Activated gamma-delta T cell treated with anti-CD3 and anti-CD28 coated beads, Interleukin-2, amount 50 U/mL, for 16 hours (primary cell): ENCODE data around the gene EYS.
"Not testable (repeated sequence)": the region's sequence is repeated elsewhere in the genome, so short reads cannot be mapped to it uniquely, and the experiment has no call there.

Experiments used
- DNase-seq: peaks from one replicate; pipeline ENCODE4 v3.0.0-alpha.2; 2020; ENCODE audit warnings: low read depth

Gene EYS

DNA sequence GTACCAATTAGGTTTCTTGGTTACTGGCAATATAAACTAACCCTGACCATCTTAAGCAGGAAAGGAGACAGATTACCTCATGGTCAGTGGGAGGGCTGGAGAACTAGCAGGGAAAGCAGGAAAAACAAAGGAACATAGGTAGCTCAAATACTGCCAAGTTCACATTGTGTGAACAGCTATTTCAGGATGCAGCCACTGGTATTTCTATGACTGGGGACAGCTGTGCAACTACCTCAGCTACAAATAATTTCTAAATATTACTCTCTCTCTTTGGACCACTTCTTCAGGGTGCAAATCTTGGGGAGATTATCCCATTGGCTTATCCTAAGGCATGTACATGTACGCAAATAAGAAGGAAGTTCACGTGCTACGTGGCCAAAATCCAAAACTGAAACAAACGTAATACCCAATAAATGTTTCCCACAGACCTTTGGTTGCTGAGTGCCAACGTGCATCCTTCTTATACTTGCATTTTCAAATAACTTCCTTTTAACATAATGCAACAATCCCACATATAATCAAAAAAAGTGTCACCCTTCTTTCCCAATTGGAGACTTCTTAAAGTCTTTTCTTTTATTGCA is 1890.5 kb downstream of the EYS start:
- DNase-seq, result no peak

- no peak for DNase-seq
Measured at GRCh38 chr6:63814459-63814858, 1892.6 kb downstream of the EYS start.

GRCh38 chr6:63813566-63814120 is 1893.4 kb downstream of the EYS start:
- no peak for DNase-seq

DNA sequence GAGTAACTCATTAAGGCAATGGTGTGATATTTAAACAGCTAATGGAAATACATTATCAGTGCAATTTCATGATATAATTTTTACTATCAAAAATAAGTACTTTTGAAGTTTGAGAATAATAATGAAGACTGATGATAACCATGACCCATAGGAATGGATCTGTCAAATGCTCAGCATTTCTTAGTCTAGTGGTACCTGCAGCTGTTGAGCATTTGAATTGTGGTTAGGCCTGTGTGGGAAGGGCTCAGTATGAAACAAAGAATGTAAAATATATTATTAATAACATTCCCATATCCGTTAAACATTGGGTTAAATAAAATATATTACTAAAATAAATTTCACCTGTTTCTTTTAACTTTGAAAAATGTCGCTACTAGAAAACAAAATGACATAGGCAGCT is 1898.5 kb downstream of the EYS start:
- DNase-seq, result no peak

GRCh38 chr6:63807056-63807455 is 1900.0 kb downstream of the EYS start:
- DNase-seq, result no peak

GRCh38 chr6:63806573-63806913 is 1900.5 kb downstream of the EYS start:
- no peak for DNase-seq

- DNase-seq, result no peak
Measured at GRCh38 chr6:63805808-63806572, 1901.0 kb downstream of the EYS start.

- no peak for DNase-seq
Measured at GRCh38 chr6:63805345-63805744, 1901.7 kb downstream of the EYS start.

GRCh38 chr6:63804381-63804956 is 1902.6 kb downstream of the EYS start:
- no peak for DNase-seq

DNA sequence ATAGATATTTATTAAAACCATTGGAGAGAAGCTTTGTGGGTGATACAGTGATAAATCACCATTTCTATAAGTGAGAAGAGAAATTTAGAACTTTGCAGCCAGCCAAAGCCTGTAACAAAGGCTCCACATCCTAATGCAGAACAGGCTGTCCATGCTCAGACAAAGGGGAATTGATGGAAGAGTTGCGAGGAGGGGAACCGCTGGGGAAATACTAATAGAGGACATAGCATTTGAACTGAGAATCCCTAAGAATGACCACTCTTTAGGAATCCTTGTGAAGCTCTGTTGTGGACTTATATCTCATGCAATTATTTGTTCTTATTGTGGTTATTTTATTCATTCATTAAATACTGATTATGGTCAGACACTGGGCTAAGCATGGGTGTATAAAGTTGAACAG is 1903.7 kb downstream of the EYS start:
- DNase-seq, result no peak

DNA sequence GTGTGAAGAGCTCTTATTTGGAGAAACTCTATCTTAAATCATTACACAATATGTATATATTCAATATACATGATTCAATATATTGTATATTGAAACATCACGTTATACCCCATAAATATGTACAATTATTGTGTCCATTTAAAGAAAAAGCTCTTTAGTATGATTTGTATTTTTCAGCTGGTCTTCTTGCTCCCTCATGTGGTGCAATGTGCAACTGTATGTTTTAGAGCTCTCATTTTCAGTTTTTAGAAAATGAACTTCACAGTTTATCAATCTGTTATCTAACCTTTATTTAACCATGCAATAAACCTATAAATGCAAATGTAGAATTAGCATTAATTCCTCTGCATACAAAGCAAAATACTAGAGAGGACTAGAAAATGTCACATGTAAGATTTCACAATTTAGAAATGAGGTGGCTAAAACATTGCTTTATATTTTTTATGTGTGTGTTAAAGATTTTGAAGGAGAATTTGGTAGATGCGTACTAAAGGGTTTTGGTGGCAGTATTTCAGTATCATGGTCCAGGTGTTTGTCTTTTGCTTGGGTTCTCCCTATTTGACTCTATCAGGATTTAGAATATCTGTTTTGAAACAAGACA is 1904.3 kb downstream of the EYS start:
- DNase-seq, result no peak

DNA sequence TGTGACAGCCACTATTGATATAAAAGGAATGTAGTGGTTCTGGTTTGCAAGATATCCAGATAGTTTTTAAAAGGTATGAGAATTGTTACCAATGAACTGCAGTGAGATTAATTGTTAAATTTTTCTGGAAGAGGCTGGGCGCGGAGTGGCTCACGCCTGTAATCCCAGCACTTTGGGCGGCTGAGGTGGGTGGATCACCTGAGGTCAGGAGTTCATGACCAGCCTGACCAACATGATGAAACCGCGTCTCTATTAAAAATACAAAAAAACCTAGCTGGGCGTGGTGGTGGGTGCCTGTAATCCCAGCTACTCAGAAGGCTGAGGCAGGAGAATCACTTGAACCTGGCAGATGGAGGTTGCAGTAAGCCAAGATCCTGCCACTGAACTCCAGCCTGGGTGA is 1906.6 kb downstream of the EYS start:
- not testable (repeated sequence) for DNase-seq

DNA sequence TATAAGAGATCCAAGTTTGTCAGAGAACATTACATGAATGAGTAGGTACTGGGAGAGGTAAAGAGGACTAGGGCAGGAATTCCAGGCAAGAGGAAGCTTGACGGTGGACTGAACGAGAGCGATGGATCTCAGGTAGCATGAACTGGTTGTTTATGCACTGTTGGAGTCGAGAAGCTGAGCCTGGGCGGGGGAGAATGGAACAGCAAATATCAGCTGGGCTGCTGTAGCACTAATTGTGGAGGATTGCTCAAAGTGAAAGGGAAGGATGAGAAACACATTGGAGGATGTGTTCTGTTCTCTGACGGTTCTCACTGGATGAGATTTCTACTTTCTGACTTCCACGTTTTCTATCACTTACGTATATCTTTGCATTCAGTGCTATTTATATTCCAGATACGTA is 1907.2 kb downstream of the EYS start:
- no peak for DNase-seq

- no peak for DNase-seq
Measured at GRCh38 chr6:63799313-63799712, 1907.7 kb downstream of the EYS start.

- DNase-seq, result no peak
Measured at GRCh38 chr6:63798378-63798777, 1908.6 kb downstream of the EYS start.

DNA sequence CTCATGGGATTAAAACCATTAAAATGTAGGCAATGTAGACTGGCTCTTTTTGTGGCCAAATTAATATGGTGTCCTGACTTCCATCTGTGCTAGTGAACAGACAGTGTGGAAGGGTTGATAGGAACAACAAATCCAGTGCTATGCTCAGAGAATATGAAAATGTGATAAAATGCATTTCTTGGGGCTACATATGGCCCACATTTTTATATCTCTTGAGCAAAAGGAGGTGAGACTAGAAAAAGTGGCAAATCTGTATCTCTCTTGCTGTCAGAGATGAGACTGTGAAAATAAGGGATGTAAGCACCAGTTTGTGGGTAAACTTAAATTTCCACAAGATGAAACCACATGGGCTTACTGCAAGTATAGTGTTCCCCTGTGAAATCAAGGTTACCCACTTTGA is 1909.3 kb downstream of the EYS start:
- DNase-seq, result no peak

DNA sequence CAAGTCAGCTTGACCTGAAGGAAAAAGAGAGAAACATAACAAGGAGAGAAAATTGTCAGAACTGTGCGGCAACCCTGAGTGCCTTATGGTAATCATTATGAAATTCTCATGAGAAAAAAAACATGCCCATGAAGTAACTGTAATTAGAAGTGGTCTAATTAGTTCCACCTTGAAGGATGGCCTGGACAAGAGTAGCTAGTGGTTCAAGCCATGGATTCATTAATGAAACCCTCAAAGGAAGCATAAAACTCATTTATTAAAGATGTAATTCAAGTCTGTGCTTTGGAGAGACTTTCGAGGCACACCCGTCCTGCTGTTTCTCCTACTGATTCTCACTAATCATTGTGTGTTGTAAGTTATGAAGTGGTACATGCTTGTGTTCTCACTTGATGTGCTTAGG is 1911.2 kb downstream of the EYS start:
- no peak for DNase-seq

- no peak for DNase-seq
Measured at GRCh38 chr6:63795006-63795405, 1912.0 kb downstream of the EYS start.

- no peak for DNase-seq
Measured at GRCh38 chr6:63793465-63794137, 1913.4 kb downstream of the EYS start.

DNA sequence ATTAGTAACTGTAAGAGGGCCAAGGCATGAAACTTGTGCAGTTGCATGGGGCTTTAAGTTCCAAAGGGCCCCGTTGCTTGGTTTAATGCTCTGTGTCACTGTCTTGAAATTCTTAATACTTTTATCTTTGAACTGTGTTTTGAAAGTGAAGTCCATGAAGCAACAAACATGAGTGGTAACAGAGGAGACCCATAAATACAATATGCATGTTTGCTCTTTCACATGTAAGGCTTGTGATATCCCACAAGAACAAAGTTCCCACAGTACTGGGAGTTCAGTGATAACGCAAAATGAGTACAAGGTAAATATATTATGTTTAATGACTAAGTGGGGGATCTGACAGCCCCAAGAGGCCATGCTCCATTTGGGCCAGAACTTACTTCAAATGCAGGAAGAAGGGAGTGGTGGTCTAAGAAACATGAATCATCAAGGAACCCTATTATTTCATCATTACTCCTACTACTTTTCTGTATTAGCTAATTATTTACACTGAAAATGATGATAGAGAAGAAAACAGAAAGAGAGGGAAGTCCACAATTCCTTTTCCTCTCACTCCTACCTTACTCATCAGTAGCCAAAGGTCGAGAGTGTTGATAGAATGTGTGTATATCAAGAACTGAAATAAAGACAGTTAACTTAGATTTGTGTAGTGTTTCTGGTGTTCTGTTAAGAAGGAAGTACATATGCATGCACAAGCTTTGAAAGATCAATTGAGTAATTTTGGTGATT is 1914.1 kb downstream of the EYS start:
- DNase-seq, result no peak

DNA sequence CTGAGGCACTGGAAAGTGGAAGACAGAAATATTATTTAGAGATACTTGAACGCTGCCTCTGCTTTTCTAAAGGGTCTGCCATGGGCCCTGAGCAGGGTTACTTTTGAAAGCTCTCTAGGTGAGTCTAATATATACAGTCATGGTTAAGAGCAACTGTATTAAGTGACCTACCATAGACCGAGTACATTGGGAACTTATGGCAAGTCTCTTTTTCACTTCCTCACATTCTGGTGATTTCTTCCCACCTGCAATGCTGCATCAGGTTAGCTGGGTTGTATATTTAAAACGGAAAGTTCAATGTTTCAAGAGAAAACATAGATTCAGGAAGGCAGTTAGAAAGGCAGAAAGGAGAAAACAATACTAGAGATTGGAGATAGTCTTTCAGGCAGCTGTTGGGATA is 1916.7 kb downstream of the EYS start:
- no peak for DNase-seq

DNA sequence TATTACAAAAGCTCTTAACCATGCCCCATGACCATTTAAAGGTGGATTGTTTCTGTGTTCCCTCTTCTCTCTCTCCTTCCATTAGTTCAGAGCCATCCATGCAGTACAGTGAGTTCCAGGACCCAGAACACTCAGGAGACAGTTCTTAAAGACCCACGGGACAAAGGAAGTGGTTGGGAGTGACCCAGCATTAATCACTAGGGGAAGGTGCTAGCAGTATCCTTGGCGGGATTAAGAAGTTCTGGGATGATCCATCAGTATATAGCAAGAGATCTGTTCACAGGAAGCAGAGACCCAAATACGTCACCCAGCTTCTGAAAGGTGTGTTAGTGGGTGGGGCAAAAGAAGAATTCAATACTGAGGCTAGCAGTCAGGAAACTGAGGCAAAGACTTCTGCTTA is 1917.3 kb downstream of the EYS start:
- no peak for DNase-seq
